C4-2B (cell line): ENCODE results near the gene AGO1.

Source experiments
- ZFX ChIP-seq: fragments of 450-650 bp; IDR thresholded peaks from 2 replicates; pipeline ENCODE4 v1.6.1; 2017
- TF ChIP-seq, protein P1 (sequence below): fragments of 450-650 bp; conservative IDR thresholded peaks from 2 replicates; pipeline ENCODE4 v1.5.1; 2017; ENCODE audit warnings: mild to moderate bottlenecking

DNA sequence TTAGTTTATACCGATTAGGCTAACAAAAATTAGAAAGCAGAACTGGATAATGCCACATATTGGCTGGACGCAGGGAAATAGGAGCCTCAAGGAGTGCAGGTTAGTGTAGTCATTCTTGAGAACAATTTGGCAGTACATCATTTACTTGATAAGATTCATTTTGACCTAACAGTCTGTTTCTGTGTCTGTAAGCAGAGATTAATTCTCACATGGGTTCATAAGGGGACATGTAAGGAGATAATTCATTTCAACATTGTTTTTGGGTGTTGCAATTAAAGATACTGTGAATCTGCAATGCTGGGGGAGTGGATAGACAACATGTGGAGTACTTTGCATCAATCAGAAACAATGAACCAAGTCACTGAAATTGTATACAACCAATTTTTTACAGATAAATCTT lies 79.9 kb downstream of the AGO1 start:
- no peak for TF ChIP-seq ZFX
- TF ChIP-seq, protein P1, sequence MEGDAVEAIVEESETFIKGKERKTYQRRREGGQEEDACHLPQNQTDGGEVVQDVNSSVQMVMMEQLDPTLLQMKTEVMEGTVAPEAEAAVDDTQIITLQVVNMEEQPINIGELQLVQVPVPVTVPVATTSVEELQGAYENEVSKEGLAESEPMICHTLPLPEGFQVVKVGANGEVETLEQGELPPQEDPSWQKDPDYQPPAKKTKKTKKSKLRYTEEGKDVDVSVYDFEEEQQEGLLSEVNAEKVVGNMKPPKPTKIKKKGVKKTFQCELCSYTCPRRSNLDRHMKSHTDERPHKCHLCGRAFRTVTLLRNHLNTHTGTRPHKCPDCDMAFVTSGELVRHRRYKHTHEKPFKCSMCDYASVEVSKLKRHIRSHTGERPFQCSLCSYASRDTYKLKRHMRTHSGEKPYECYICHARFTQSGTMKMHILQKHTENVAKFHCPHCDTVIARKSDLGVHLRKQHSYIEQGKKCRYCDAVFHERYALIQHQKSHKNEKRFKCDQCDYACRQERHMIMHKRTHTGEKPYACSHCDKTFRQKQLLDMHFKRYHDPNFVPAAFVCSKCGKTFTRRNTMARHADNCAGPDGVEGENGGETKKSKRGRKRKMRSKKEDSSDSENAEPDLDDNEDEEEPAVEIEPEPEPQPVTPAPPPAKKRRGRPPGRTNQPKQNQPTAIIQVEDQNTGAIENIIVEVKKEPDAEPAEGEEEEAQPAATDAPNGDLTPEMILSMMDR, result no peak
